Measurements from ENCODE around the gene TUB. TPM values are rescaled to one million over a fixed set of nuclear protein-coding genes. Genes with fewer than 3 reads are reported as not detected.

TUB gene
- polyA plus RNA-seq, 3 donors, result not detected

DNA sequence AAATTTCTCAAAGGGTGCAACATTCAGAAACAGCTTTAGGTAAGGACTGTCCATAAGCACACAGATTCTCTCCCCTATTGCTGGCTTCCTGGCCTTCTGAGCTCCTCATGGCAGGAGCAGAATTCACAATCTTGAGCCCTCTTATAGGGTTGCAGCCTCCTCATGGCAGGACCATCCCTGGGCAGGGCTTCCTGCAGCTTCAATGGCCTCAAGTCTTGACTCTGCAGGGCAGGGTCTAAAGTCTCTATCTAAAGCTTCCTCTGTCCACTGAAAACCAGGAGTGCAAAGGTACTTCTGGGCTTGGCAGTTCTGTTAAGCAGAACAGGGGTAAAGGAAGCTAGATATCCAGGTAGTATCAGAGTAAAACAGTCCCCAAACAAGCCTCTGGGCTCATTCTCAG, 28.7 kb downstream of the TUB start:
- intact Hi-C loops (cut with micrococcal nuclease), result no loop called here
- no peaks in the 10 kb centered on the region for H3K27me3 ChIP-seq (ENCODE audit: control insufficient read depth in 2 of 2, insufficient read depth in 2 of 2, low read length in 2 of 2)
- no peak overlapping the region for H3K4me2 ChIP-seq (replicated peaks; ENCODE audit: extremely low read depth, low read length, poor library complexity, severe bottlenecking)
- Mint-ChIP-seq H3K27me3 (ENCODE audit: low read depth in 3 of 3) (peaks cover 0 to 4% (median 0%) of the 10 kb centered on the region in 3 donors), H3K27ac (peak overlapping the region in 1 of 7 donors; percentile 58), H3K4me3 (no peak overlapping the region), H3K36me3 (no peaks in the 10 kb centered on the region), H3K4me1 (no peaks in the 10 kb centered on the region), H3K9me3 (peaks cover 6 to 12% (median 10%) of the 10 kb centered on the region in 7 donors)
- TF ChIP-seq, protein P1, sequence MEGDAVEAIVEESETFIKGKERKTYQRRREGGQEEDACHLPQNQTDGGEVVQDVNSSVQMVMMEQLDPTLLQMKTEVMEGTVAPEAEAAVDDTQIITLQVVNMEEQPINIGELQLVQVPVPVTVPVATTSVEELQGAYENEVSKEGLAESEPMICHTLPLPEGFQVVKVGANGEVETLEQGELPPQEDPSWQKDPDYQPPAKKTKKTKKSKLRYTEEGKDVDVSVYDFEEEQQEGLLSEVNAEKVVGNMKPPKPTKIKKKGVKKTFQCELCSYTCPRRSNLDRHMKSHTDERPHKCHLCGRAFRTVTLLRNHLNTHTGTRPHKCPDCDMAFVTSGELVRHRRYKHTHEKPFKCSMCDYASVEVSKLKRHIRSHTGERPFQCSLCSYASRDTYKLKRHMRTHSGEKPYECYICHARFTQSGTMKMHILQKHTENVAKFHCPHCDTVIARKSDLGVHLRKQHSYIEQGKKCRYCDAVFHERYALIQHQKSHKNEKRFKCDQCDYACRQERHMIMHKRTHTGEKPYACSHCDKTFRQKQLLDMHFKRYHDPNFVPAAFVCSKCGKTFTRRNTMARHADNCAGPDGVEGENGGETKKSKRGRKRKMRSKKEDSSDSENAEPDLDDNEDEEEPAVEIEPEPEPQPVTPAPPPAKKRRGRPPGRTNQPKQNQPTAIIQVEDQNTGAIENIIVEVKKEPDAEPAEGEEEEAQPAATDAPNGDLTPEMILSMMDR (IDR thresholded peaks at IDR 0.05), result no peak
- H3K4me1 ChIP-seq (ENCODE audit: control insufficient read depth in 1 of 2, insufficient read depth in 2 of 2, low read length in 2 of 2), result no peaks in the 10 kb centered on the region
- H3K27ac ChIP-seq (ENCODE audit: low read depth in 1 of 2, low read length in 2 of 2), result no peak overlapping the region
- H3K36me3 ChIP-seq (replicated peaks in 1 of 2; ENCODE audit: control insufficient read depth in 1 of 2, insufficient read depth in 2 of 2, low read length in 2 of 2), result no peaks in the 10 kb centered on the region
- no peak overlapping the region for H3K4me3 ChIP-seq (replicated peaks in 1 of 3; ENCODE audit: low read depth in 2 of 3, low read length in 3 of 3)
- H3K9ac ChIP-seq (ENCODE audit: insufficient read depth, low read length, poor library complexity, severe bottlenecking), result no peak overlapping the region
- DNase-seq, result no peak
- peaks cover 0 to 10% of the 10 kb centered on the region in 2 donors for H3K9me3 ChIP-seq (replicated peaks in 1 of 2; ENCODE audit: control insufficient read depth in 1 of 2, insufficient read depth in 1 of 2, low read length in 2 of 2)
- H4K20me1 ChIP-seq (ENCODE audit: insufficient read depth, low read length), result no peaks in the 10 kb centered on the region
- H2AFZ ChIP-seq (ENCODE audit: insufficient read depth, low read depth, low read length, poor library complexity, severe bottlenecking), result no peak overlapping the region
- no peaks in the 10 kb centered on the region for H3K79me2 ChIP-seq (ENCODE audit: insufficient read depth, low read length)

GRCh38 chr11:8110396-8110795, 29.4 kb downstream of the TUB start:
- Histone ChIP-seq H3K4me3 (replicated peaks in 1 of 3; ENCODE audit: low read depth in 2 of 3, low read length in 3 of 3) (no peak overlapping the region), H3K9me3 (replicated peaks in 1 of 2; ENCODE audit: control insufficient read depth in 1 of 2, insufficient read depth in 1 of 2, low read length in 2 of 2) (peaks cover 0 to 10% of the 10 kb centered on the region in 2 donors), H3K36me3 (replicated peaks in 1 of 2; ENCODE audit: control insufficient read depth in 1 of 2, insufficient read depth in 2 of 2, low read length in 2 of 2) (no peaks in the 10 kb centered on the region), H4K20me1 (ENCODE audit: insufficient read depth, low read length) (no peaks in the 10 kb centered on the region), H3K79me2 (ENCODE audit: insufficient read depth, low read length) (no peaks in the 10 kb centered on the region), H3K27me3 (ENCODE audit: control insufficient read depth in 2 of 2, insufficient read depth in 2 of 2, low read length in 2 of 2) (no peaks in the 10 kb centered on the region), H3K27ac (ENCODE audit: low read depth in 1 of 2, low read length in 2 of 2) (no peak overlapping the region), H3K9ac (ENCODE audit: insufficient read depth, low read length, poor library complexity, severe bottlenecking) (no peak overlapping the region), H3K4me2 (replicated peaks; ENCODE audit: extremely low read depth, low read length, poor library complexity, severe bottlenecking) (no peak overlapping the region), H3K4me1 (ENCODE audit: control insufficient read depth in 1 of 2, insufficient read depth in 2 of 2, low read length in 2 of 2) (no peaks in the 10 kb centered on the region), H2AFZ (ENCODE audit: insufficient read depth, low read depth, low read length, poor library complexity, severe bottlenecking) (no peak overlapping the region)
- Mint-ChIP-seq H3K36me3 (no peaks in the 10 kb centered on the region), H3K9me3 (peaks cover 10 to 17% (median 12%) of the 10 kb centered on the region in 7 donors), H3K4me1 (no peaks in the 10 kb centered on the region), H3K27me3 (ENCODE audit: low read depth in 3 of 3) (peaks cover 0 to 5% (median 0%) of the 10 kb centered on the region in 3 donors), H3K4me3 (no peak overlapping the region), H3K27ac (no peak overlapping the region)
- no peak for DNase-seq
- TF ChIP-seq, protein P1 (IDR thresholded peaks at IDR 0.05), result no peak
- intact Hi-C loops (cut with micrococcal nuclease), result no loop called here
- WGBS (ENCODE audit: insufficient coverage), result 98% methylated on average over 4 of the region's 4 CpGs

Measured in CD14-positive monocyte (primary cell).